K562 (cell line): ENCODE data around the gene ZNF791. TPM values are rescaled to one million over a fixed set of nuclear protein-coding genes. Genes with fewer than 3 reads are reported as not detected.

Experiments
- ILF3 ChIP-seq: fragments of 450-650 bp; IDR thresholded peaks from 2 replicates; pipeline ENCODE4 v1.6.1; 2018; ENCODE audit warnings: antibody characterized with exemption, mild to moderate bottlenecking, moderate library complexity, borderline replicate concordance
- MED1 ChIP-seq: sonication (generic); formaldehyde crosslinking; IDR thresholded peaks from 2 replicates; pipeline ENCODE4 v1.8.1; 2023; ENCODE audit warnings: missing genetic modification reagents, borderline replicate concordance
- RBFOX2 ChIP-seq: fragments of 200-400 bp; formaldehyde crosslinking; IDR thresholded peaks from 2 replicates; pipeline ENCODE4 v1.6.1; 2017; ENCODE audit warnings: low read depth, mild to moderate bottlenecking, low read length, moderate library complexity
- ZNF146 ChIP-seq: IDR thresholded peaks from one replicate; pipeline ENCODE4 v1.6.1; 2018; ENCODE audit warnings: missing compliant biosample characterization; ENCODE audit not compliant: unreplicated experiment
- ZNF311 ChIP-seq: fragments of 250-450 bp; sonication (Bioruptor Pico); IDR thresholded peaks from 2 replicates; pipeline ENCODE4 v1.4.0; 2020; ENCODE audit warnings: mild to moderate bottlenecking, moderate library complexity
- polyA plus RNA-seq, 8 experiments: library from polyadenylated mRNA; depleted of rRNA in 4 of 8; stranded (reverse) in 5 of 8; unstranded in 3 of 8; fragments of >200 nt; fragmentation: Nextera tagmentation in 2 of 8; fragmentation: Illumina TruSeq in 1 of 8; extraction: Ambion mirVana in 2 of 8; extraction: Trizol in 1 of 8; gene quantifications; 2 replicates each; pipeline versions ENCODE4 v1.2.1 to v1.2.3, GENCODE V29; 2011 to 2014; ENCODE audit warnings: inconsistent platforms in 1 of 8, missing spikeins in 1 of 8
- total RNA-seq, 7 experiments: library from RNA; depleted of rRNA in 6 of 7; stranded (reverse); fragments of >200 nt in 6 of 7; fragmentation: Illumina TruSeq in 2 of 7; extraction: Trizol in 2 of 7; gene quantifications; 2 replicates each; pipeline versions ENCODE4 v1.2.1 to v1.2.3, GENCODE V29; 2011 to 2021; ENCODE audit warnings: low replicate concordance in 1 of 7
- TF ChIP-seq, protein P1 (sequence below): fragments of 450-650 bp; IDR thresholded peaks from 2 replicates; pipeline ENCODE4 v1.6.1; 2016; ENCODE audit warnings: low read depth
- TF ChIP-seq, protein P2 (sequence below): sonication (generic); formaldehyde crosslinking; IDR thresholded peaks from 2 replicates; pipeline ENCODE4 v1.8.0; 2023; ENCODE audit warnings: missing genetic modification reagents, mild to moderate bottlenecking, borderline replicate concordance
- TF ChIP-seq, protein P3 (sequence below): sonication (generic); formaldehyde crosslinking; IDR thresholded peaks from 2 replicates; pipeline ENCODE4 v1.9.0; 2022; ENCODE audit warnings: mild to moderate bottlenecking, missing genetic modification reagents

ZNF791 gene
- total and polyA plus RNA-seq, 9 of the 15 experiments (the other 6 are each of a cell fraction or from before 2014, with no cell fraction given): 7.8 to 22.7 (median 13.1) TPM

DNA sequence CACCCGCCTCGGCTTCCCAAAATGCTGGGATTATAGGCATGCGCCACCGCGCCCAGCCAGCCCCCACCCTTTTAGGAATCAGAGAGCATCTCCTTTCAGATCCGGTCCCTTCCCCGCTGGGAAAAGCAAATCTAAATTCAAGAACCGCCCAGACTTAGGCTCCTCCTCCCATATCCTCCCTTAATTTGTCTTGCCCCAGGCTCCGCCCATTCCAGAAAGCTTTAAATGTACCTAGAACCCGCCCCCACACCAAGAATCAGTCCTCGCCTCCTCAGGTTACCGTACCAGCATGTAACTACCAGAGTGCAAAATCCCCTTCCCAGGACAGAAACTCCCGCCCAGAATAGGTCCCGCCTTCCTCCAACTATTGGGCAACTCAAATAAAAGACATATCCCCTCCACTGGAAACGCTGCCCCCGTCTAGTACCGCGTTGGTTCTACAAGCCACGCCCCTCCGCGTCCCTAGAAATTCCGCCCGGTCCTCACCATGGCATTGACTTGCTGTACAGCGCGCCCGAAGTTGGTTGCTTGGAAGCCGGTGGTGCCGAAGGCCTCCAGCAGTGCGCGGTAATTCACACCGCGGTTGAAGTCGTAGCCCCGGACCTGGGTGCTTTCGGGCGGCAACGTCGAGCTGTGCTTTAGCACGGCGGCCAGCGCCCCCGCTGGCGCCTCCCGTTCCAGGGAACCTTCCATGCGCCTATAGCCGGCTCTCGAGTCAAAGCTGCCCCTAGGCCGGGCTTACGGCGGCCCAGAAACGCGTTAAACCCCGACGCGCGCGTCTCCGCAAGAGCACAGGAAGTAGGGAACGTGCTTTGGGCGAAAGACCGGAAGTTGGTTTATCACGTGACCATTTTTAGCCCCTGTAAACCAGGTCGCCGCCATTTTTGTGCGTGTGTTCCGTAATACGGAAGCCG is 70.6 kb downstream of the ZNF791 start, which contains the start of gene DHPS (continued):
- TF ChIP-seq, protein P1, sequence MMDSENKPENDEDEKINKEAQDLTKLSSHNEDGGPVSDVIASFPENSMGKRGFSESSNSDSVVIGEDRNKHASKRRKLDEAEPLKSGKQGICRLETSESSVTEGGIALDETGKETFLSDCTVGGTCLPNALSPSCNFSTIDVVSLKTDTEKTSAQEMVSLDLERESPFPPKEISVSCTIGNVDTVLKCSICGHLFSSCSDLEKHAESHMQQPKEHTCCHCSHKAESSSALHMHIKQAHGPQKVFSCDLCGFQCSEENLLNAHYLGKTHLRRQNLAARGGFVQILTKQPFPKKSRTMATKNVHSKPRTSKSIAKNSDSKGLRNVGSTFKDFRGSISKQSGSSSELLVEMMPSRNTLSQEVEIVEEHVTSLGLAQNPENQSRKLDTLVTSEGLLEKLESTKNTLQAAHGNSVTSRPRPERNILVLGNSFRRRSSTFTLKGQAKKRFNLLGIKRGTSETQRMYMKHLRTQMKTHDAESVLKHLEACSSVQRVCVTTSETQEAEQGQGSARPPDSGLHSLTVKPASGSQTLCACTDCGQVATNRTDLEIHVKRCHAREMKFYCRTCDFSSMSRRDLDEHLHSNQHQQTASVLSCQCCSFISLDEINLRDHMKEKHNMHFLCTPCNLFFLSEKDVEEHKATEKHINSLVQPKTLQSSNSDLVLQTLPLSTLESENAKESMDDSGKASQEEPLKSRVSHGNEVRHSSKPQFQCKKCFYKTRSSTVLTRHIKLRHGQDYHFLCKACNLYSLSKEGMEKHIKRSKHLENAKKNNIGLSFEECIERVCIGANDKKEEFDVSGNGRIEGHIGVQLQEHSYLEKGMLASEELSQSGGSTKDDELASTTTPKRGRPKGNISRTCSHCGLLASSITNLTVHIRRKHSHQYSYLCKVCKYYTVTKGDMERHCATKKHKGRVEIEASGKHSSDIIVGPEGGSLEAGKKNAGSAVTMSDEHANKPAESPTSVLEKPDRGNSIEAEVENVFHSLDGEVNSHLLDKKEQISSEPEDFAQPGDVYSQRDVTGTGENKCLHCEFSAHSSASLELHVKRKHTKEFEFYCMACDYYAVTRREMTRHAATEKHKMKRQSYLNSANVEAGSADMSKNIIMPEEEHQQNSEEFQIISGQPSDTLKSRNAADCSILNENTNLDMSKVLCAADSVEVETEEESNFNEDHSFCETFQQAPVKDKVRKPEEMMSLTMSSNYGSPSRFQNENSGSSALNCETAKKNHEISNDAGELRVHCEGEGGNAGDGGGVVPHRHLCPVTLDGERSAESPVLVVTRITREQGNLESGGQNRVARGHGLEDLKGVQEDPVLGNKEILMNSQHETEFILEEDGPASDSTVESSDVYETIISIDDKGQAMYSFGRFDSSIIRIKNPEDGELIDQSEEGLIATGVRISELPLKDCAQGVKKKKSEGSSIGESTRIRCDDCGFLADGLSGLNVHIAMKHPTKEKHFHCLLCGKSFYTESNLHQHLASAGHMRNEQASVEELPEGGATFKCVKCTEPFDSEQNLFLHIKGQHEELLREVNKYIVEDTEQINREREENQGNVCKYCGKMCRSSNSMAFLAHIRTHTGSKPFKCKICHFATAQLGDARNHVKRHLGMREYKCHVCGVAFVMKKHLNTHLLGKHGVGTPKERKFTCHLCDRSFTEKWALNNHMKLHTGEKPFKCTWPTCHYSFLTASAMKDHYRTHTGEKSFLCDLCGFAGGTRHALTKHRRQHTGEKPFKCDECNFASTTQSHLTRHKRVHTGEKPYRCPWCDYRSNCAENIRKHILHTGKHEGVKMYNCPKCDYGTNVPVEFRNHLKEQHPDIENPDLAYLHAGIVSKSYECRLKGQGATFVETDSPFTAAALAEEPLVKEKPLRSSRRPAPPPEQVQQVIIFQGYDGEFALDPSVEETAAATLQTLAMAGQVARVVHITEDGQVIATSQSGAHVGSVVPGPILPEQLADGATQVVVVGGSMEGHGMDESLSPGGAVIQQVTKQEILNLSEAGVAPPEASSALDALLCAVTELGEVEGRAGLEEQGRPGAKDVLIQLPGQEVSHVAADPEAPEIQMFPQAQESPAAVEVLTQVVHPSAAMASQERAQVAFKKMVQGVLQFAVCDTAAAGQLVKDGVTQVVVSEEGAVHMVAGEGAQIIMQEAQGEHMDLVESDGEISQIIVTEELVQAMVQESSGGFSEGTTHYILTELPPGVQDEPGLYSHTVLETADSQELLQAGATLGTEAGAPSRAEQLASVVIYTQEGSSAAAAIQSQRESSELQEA: peak; percentile 99
- TF ChIP-seq, protein P2, sequence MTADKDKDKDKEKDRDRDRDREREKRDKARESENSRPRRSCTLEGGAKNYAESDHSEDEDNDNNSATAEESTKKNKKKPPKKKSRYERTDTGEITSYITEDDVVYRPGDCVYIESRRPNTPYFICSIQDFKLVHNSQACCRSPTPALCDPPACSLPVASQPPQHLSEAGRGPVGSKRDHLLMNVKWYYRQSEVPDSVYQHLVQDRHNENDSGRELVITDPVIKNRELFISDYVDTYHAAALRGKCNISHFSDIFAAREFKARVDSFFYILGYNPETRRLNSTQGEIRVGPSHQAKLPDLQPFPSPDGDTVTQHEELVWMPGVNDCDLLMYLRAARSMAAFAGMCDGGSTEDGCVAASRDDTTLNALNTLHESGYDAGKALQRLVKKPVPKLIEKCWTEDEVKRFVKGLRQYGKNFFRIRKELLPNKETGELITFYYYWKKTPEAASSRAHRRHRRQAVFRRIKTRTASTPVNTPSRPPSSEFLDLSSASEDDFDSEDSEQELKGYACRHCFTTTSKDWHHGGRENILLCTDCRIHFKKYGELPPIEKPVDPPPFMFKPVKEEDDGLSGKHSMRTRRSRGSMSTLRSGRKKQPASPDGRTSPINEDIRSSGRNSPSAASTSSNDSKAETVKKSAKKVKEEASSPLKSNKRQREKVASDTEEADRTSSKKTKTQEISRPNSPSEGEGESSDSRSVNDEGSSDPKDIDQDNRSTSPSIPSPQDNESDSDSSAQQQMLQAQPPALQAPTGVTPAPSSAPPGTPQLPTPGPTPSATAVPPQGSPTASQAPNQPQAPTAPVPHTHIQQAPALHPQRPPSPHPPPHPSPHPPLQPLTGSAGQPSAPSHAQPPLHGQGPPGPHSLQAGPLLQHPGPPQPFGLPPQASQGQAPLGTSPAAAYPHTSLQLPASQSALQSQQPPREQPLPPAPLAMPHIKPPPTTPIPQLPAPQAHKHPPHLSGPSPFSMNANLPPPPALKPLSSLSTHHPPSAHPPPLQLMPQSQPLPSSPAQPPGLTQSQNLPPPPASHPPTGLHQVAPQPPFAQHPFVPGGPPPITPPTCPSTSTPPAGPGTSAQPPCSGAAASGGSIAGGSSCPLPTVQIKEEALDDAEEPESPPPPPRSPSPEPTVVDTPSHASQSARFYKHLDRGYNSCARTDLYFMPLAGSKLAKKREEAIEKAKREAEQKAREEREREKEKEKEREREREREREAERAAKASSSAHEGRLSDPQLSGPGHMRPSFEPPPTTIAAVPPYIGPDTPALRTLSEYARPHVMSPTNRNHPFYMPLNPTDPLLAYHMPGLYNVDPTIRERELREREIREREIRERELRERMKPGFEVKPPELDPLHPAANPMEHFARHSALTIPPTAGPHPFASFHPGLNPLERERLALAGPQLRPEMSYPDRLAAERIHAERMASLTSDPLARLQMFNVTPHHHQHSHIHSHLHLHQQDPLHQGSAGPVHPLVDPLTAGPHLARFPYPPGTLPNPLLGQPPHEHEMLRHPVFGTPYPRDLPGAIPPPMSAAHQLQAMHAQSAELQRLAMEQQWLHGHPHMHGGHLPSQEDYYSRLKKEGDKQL (CRISPR knock-in tag): no peak
- TF ChIP-seq RBFOX2 (peak; percentile 96), ILF3 (no peak), ZNF311 (CRISPR knock-in tag) (no peak), MED1 (CRISPR knock-in tag) (no peak), ZNF146 (CRISPR knock-in tag) (no peak)
- TF ChIP-seq, protein P3, sequence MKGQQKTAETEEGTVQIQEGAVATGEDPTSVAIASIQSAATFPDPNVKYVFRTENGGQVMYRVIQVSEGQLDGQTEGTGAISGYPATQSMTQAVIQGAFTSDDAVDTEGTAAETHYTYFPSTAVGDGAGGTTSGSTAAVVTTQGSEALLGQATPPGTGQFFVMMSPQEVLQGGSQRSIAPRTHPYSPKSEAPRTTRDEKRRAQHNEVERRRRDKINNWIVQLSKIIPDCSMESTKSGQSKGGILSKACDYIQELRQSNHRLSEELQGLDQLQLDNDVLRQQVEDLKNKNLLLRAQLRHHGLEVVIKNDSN (CRISPR knock-in tag): peak; percentile 92
